ACC112 (cell line): Measurements from ENCODE around the gene MRM2.
A peak's percentile ranks its signal among the peaks of the same experiment; 100 is the strongest.

Experiments
- H2AFZ ChIP-seq: fragments of 200-600 bp; sonication (generic); one replicate; pipeline ENCODE4 v1.6.0; 2017; ENCODE audit warnings: antibody characterized with exemption, low read length; ENCODE audit not compliant: unreplicated experiment
- H3K27ac ChIP-seq: fragments of 200-600 bp; sonication (generic); 2 replicates; pipeline ENCODE4 v1.5.1; 2014; ENCODE audit warnings: low read depth, mild to moderate bottlenecking, antibody characterized with exemption, low read length, moderate library complexity
- H3K27me3 ChIP-seq: fragments of 200-600 bp; sonication (generic); 2 replicates; pipeline ENCODE4 v1.6.1; 2014; ENCODE audit warnings: mild to moderate bottlenecking, antibody characterized with exemption, low read length, moderate library complexity, mixed read lengths; ENCODE audit not compliant: insufficient read depth
- H3K36me3 ChIP-seq: fragments of 200-600 bp; sonication (generic); 2 replicates; pipeline ENCODE4 v1.6.1; 2016; ENCODE audit warnings: mild to moderate bottlenecking, antibody characterized with exemption, low read length, moderate library complexity, mixed read lengths; ENCODE audit not compliant: insufficient read depth
- H3K4me1 ChIP-seq: fragments of 200-600 bp; sonication (generic); one replicate; pipeline ENCODE4 v1.6.1; 2016; ENCODE audit warnings: low read length, mixed read lengths; ENCODE audit not compliant: insufficient read depth, unreplicated experiment, control insufficient read depth
- H3K4me3 ChIP-seq: fragments of 200-600 bp; sonication (generic); 2 replicates; pipeline ENCODE4 v1.5.1; 2014; ENCODE audit warnings: mild to moderate bottlenecking, low read depth, low read length
- H3K79me2 ChIP-seq: fragments of 200-600 bp; sonication (generic); one replicate; pipeline ENCODE4 v1.6.0; 2016; ENCODE audit warnings: low read length; ENCODE audit not compliant: control insufficient read depth, unreplicated experiment, insufficient read depth

Gene MRM2

GRCh38 chr7:2231992-2232765 is 9.8 kb downstream of the MRM2 start:
- Histone ChIP-seq H3K4me3 (peak overlapping the region; percentile 100), H3K4me1 (peaks cover 26% of the 10 kb centered on the region), H3K36me3 (no peaks in the 10 kb centered on the region; the same call in 1 of the 2 replicates), H3K79me2 (peaks cover 38% of the 10 kb centered on the region), H2AFZ (peak overlapping the region; percentile 76), H3K27me3 (no peaks in the 10 kb centered on the region), H3K27ac (peak overlapping the region; percentile 26; the same call in 1 of the 2 replicates)

- Histone ChIP-seq H3K79me2 (peaks cover 38% of the 10 kb centered on the region), H3K27me3 (no peaks in the 10 kb centered on the region), H3K36me3 (no peaks in the 10 kb centered on the region; the same call in 1 of the 2 replicates), H3K4me1 (peaks cover 26% of the 10 kb centered on the region), H3K4me3 (no peak overlapping the region), H2AFZ (no peak overlapping the region), H3K27ac (no peak overlapping the region)
These were observed 11.1 kb downstream of the MRM2 start for GRCh38 chr7:2230882-2231281.

GRCh38 chr7:2230226-2230625 is 11.8 kb downstream of the MRM2 start:
- peaks cover 38% of the 10 kb centered on the region for H3K79me2 ChIP-seq
- H2AFZ ChIP-seq, result no peak overlapping the region
- no peak overlapping the region for H3K27ac ChIP-seq
- H3K4me1 ChIP-seq, result peaks cover 24% of the 10 kb centered on the region
- H3K36me3 ChIP-seq, result peaks cover 4% of the 10 kb centered on the region; the same call in 1 of the 2 replicates
- no peaks in the 10 kb centered on the region for H3K27me3 ChIP-seq
- no peak overlapping the region for H3K4me3 ChIP-seq

- H3K79me2 ChIP-seq, result peaks cover 42% of the 10 kb centered on the region
- peaks cover 4% of the 10 kb centered on the region; the same call in 1 of the 2 replicates for H3K36me3 ChIP-seq
These were observed 12.5 kb downstream of the MRM2 start for GRCh38 chr7:2229467-2229866.

GRCh38 chr7:2228921-2229320 is 13.1 kb downstream of the MRM2 start:
- Histone ChIP-seq H3K4me1 (peaks cover 12% of the 10 kb centered on the region), H3K36me3 (peaks cover 4% of the 10 kb centered on the region; the same call in 1 of the 2 replicates), H3K79me2 (peaks cover 43% of the 10 kb centered on the region)

More at GRCh38 chr7:2229467-2229866, 12.5 kb downstream of the MRM2 start:
- H3K4me3 ChIP-seq, result no peak overlapping the region
- H3K27me3 ChIP-seq, result no peaks in the 10 kb centered on the region
- H3K4me1 ChIP-seq, result peaks cover 16% of the 10 kb centered on the region
- H2AFZ ChIP-seq, result no peak overlapping the region
- no peak overlapping the region for H3K27ac ChIP-seq

GRCh38 chr7:2227699-2228098 is 14.3 kb downstream of the MRM2 start:
- H3K36me3 ChIP-seq, result peaks cover 4% of the 10 kb centered on the region; the same call in 1 of the 2 replicates
- no peak overlapping the region for H3K4me3 ChIP-seq
- H2AFZ ChIP-seq, result no peak overlapping the region
- no peaks in the 10 kb centered on the region for H3K27me3 ChIP-seq
- no peak overlapping the region for H3K27ac ChIP-seq
- H3K4me1 ChIP-seq, result peaks cover 4% of the 10 kb centered on the region
- peaks cover 42% of the 10 kb centered on the region for H3K79me2 ChIP-seq

More at GRCh38 chr7:2228921-2229320, 13.1 kb downstream of the MRM2 start:
- Histone ChIP-seq H3K4me3 (no peak overlapping the region), H3K27me3 (no peaks in the 10 kb centered on the region), H2AFZ (no peak overlapping the region), H3K27ac (no peak overlapping the region)

- H3K79me2 ChIP-seq, result peaks cover 26% of the 10 kb centered on the region
- H3K4me1 ChIP-seq, result no peaks in the 10 kb centered on the region
- no peak overlapping the region for H3K4me3 ChIP-seq
- no peak overlapping the region for H3K27ac ChIP-seq
- H2AFZ ChIP-seq, result no peak overlapping the region
- H3K36me3 ChIP-seq, result peaks cover 4% of the 10 kb centered on the region; the same call in 1 of the 2 replicates
- H3K27me3 ChIP-seq, result no peaks in the 10 kb centered on the region
These were observed 16.2 kb downstream of the MRM2 start for GRCh38 chr7:2225830-2226229.

GRCh38 chr7:2225336-2225735 is 16.7 kb downstream of the MRM2 start:
- H3K4me1 ChIP-seq, result no peaks in the 10 kb centered on the region
- no peak overlapping the region for H3K27ac ChIP-seq
- no peaks in the 10 kb centered on the region for H3K27me3 ChIP-seq
- H3K4me3 ChIP-seq, result no peak overlapping the region
- H3K36me3 ChIP-seq, result peaks cover 4% of the 10 kb centered on the region; the same call in 1 of the 2 replicates
- H3K79me2 ChIP-seq, result peaks cover 21% of the 10 kb centered on the region
- no peak overlapping the region for H2AFZ ChIP-seq

GRCh38 chr7:2224934-2225333 is 17.1 kb downstream of the MRM2 start:
- H3K4me3 ChIP-seq, result no peak overlapping the region
- H3K27me3 ChIP-seq, result no peaks in the 10 kb centered on the region
- H3K36me3 ChIP-seq, result peaks cover 4% of the 10 kb centered on the region; the same call in 1 of the 2 replicates
- H3K79me2 ChIP-seq, result peaks cover 18% of the 10 kb centered on the region
- no peak overlapping the region for H2AFZ ChIP-seq
- H3K27ac ChIP-seq, result no peak overlapping the region
- no peaks in the 10 kb centered on the region for H3K4me1 ChIP-seq

GRCh38 chr7:2224491-2224928 is 17.5 kb downstream of the MRM2 start:
- no peak overlapping the region for H3K4me3 ChIP-seq
- no peak overlapping the region for H3K27ac ChIP-seq
- no peak overlapping the region for H2AFZ ChIP-seq
- H3K79me2 ChIP-seq, result peaks cover 15% of the 10 kb centered on the region
- H3K4me1 ChIP-seq, result no peaks in the 10 kb centered on the region
- no peaks in the 10 kb centered on the region for H3K27me3 ChIP-seq
- peaks cover 4% of the 10 kb centered on the region; the same call in 1 of the 2 replicates for H3K36me3 ChIP-seq

- H3K27ac ChIP-seq, result no peak overlapping the region
- no peaks in the 10 kb centered on the region for H3K27me3 ChIP-seq
- no peaks in the 10 kb centered on the region for H3K4me1 ChIP-seq
- peaks cover 4% of the 10 kb centered on the region; the same call in 1 of the 2 replicates for H3K36me3 ChIP-seq
- H2AFZ ChIP-seq, result no peak overlapping the region
- H3K79me2 ChIP-seq, result peaks cover 13% of the 10 kb centered on the region
- no peak overlapping the region for H3K4me3 ChIP-seq
These were observed 18.7 kb downstream of the MRM2 start for GRCh38 chr7:2223321-2223720.
